Adrenal gland (tissue), 5 donors: ENCODE data around the gene RNASE12.

Experiments used
- CTCF ChIP-seq, 6 experiments: fragments of 450-650 bp in 4 of 6; fragments of 200-600 bp in 2 of 6; sonication (generic) in 1 of 6; IDR thresholded peaks; 1 replicate in 5 of 6; 2 replicates in 1 of 6; pipeline versions ENCODE4 v1.5.1 to v1.8.0; 2016 to 2021; ENCODE audit warnings: antibody characterized with exemption in 6 of 6, mild to moderate bottlenecking in 2 of 6, moderate library complexity in 1 of 6
- POLR2A ChIP-seq, 2 donors: fragments of 450-650 bp; IDR thresholded peaks; one replicate each; pipeline ENCODE4 v1.6.1; 2017; ENCODE audit warnings: antibody characterized with exemption in 2 of 2, mild to moderate bottlenecking in 2 of 2, moderate library complexity in 1 of 2
- donor health status: DM: no; HTN: no; CAD: no.

- TF ChIP-seq CTCF (IDR thresholded peaks at IDR 0.05) = no peak
- TF ChIP-seq POLR2A (IDR thresholded peaks at IDR 0.05) = no peak
Measured at GRCh38 chr14:20587489-20588154, 3.6 kb downstream of the RNASE12 start, which contains the start of gene RNASE11.
